WTC11 (cell line): Measurements from ENCODE around the gene TBC1D17. TPM values are rescaled to one million over a fixed set of nuclear protein-coding genes. Genes with fewer than 3 reads are reported as not detected.

ENCODE experiments used
- ATF2 ChIP-seq: sonication (generic); formaldehyde crosslinking; IDR thresholded peaks from 2 replicates; pipeline ENCODE4 v1.8.1; 2022; ENCODE audit warnings: low read depth, missing genetic modification reagents, borderline replicate concordance
- ATF3 ChIP-seq: sonication (generic); formaldehyde crosslinking; conservative IDR thresholded peaks from 2 replicates; pipeline ENCODE4 v1.8.1; 2022; ENCODE audit warnings: mild to moderate bottlenecking, missing genetic modification reagents
- EMX1 ChIP-seq: fragments of 250-450 bp; sonication (Bioruptor Pico); IDR thresholded peaks from 2 replicates; pipeline ENCODE4 v1.8.0; 2021; ENCODE audit warnings: mild to moderate bottlenecking
- FOXJ3 ChIP-seq: sonication (generic); formaldehyde crosslinking; IDR thresholded peaks from 2 replicates; pipeline ENCODE4 v1.9.0; 2021; ENCODE audit warnings: missing genetic modification reagents, mild to moderate bottlenecking, borderline replicate concordance
- FOXK1 ChIP-seq: sonication (generic); formaldehyde crosslinking; IDR thresholded peaks from 2 replicates; pipeline ENCODE4 v1.8.0; 2022; ENCODE audit warnings: mild to moderate bottlenecking, moderate library complexity, missing genetic modification reagents
- GTF2I ChIP-seq: fragments of 250-450 bp; sonication (Bioruptor Pico); conservative IDR thresholded peaks from 2 replicates; pipeline ENCODE4 v1.4.0; 2021; ENCODE audit warnings: mild to moderate bottlenecking
- HMGXB4 ChIP-seq: sonication (generic); formaldehyde crosslinking; IDR thresholded peaks from 2 replicates; pipeline ENCODE4 v1.8.1; 2023; ENCODE audit warnings: mild to moderate bottlenecking, moderate library complexity, missing genetic modification reagents
- JUN ChIP-seq: sonication (generic); formaldehyde crosslinking; IDR thresholded peaks from 2 replicates; pipeline ENCODE4 v1.8.0; 2023; ENCODE audit warnings: mild to moderate bottlenecking, missing genetic modification reagents
- NFATC4 ChIP-seq: fragments of 250-450 bp; sonication (Bioruptor Pico); IDR thresholded peaks from 2 replicates; pipeline ENCODE4 v1.9.0; 2021; ENCODE audit warnings: mild to moderate bottlenecking
- NFE2L1 ChIP-seq: sonication (generic); formaldehyde crosslinking; IDR thresholded peaks from 2 replicates; pipeline ENCODE4 v1.8.1; 2023; ENCODE audit warnings: missing genetic modification reagents
- NR1H2 ChIP-seq: sonication (generic); formaldehyde crosslinking; IDR thresholded peaks from 2 replicates; pipeline ENCODE4 v1.9.0; 2021; ENCODE audit warnings: mild to moderate bottlenecking, moderate library complexity, missing genetic modification reagents
- NR2C2 ChIP-seq: sonication (generic); formaldehyde crosslinking; IDR thresholded peaks from 2 replicates; pipeline ENCODE4 v1.8.0; 2022; ENCODE audit warnings: mild to moderate bottlenecking, missing genetic modification reagents
- OVOL2 ChIP-seq: fragments of 250-450 bp; sonication (Bioruptor Pico); IDR thresholded peaks from 2 replicates; pipeline ENCODE4 v1.9.0; 2021; ENCODE audit warnings: mild to moderate bottlenecking, borderline replicate concordance
- RELA ChIP-seq: sonication (generic); formaldehyde crosslinking; IDR thresholded peaks from 2 replicates; pipeline ENCODE4 v1.8.1; 2022; ENCODE audit warnings: missing genetic modification reagents, mild to moderate bottlenecking, borderline replicate concordance
- RORB ChIP-seq: fragments of 250-450 bp; sonication (Bioruptor Pico); IDR thresholded peaks from 2 replicates; pipeline ENCODE4 v1.9.0; 2021; ENCODE audit warnings: mild to moderate bottlenecking
- TCF7 ChIP-seq: sonication (generic); formaldehyde crosslinking; IDR thresholded peaks from 2 replicates; pipeline ENCODE4 v1.8.0; 2022; ENCODE audit warnings: mild to moderate bottlenecking, low read depth, missing genetic modification reagents, moderate library complexity
- USF1 ChIP-seq: sonication (generic); formaldehyde crosslinking; IDR thresholded peaks from 2 replicates; pipeline ENCODE4 v1.8.0; 2022; ENCODE audit warnings: mild to moderate bottlenecking, missing genetic modification reagents
- ZBTB43 ChIP-seq: sonication (generic); formaldehyde crosslinking; IDR thresholded peaks from 2 replicates; pipeline ENCODE4 v1.8.1; 2023; ENCODE audit warnings: mild to moderate bottlenecking, missing genetic modification reagents
- ZNF121 ChIP-seq: sonication (generic); formaldehyde crosslinking; IDR thresholded peaks from 2 replicates; pipeline ENCODE4 v1.8.0; 2023; ENCODE audit warnings: missing genetic modification reagents
- ZNF138 ChIP-seq: sonication (generic); formaldehyde crosslinking; conservative IDR thresholded peaks from 2 replicates; pipeline ENCODE4 v1.8.1; 2022; ENCODE audit warnings: mild to moderate bottlenecking, moderate library complexity, missing genetic modification reagents
- ZNF219 ChIP-seq: sonication (generic); formaldehyde crosslinking; IDR thresholded peaks from 2 replicates; pipeline ENCODE4 v1.8.0; 2023; ENCODE audit warnings: missing genetic modification reagents, mild to moderate bottlenecking, borderline replicate concordance
- ZNF396 ChIP-seq: fragments of 250-450 bp; sonication (Bioruptor Pico); IDR thresholded peaks from 2 replicates; pipeline ENCODE4 v1.8.0; 2021; ENCODE audit warnings: mild to moderate bottlenecking, moderate library complexity, borderline replicate concordance
- ZNF512 ChIP-seq: sonication (generic); formaldehyde crosslinking; IDR thresholded peaks from 2 replicates; pipeline ENCODE4 v1.8.1; 2022; ENCODE audit warnings: missing genetic modification reagents, borderline replicate concordance
- ZSCAN18 ChIP-seq: fragments of 250-450 bp; sonication (Bioruptor Pico); IDR thresholded peaks from 2 replicates; pipeline ENCODE4 v2.1.2; 2022; ENCODE audit warnings: mild to moderate bottlenecking, moderate library complexity
- total RNA-seq: library from RNA; stranded (reverse); gene quantifications from 3 replicates; pipeline ENCODE4 v1.2.3, GENCODE V29; 2021

Gene TBC1D17
- total RNA-seq, 1 experiment from 2014 or later: 52.8 TPM

GRCh38 chr19:49890349-49891311 is 13.1 kb downstream of the TBC1D17 start (continued):
- TF ChIP-seq RORB (no peak), TCF7 (CRISPR knock-in tag) (peak; percentile 12; the same call in 1 of the 2 replicates), NFE2L1 (CRISPR knock-in tag) (peak; percentile 14), NR1H2 (CRISPR knock-in tag) (0 out of 2 replicates have a peak, but pooled peaks have one; percentile 67), ATF2 (CRISPR knock-in tag) (no peak), FOXJ3 (CRISPR knock-in tag) (no peak), NFATC4 (CRISPR knock-in tag) (no peak), NR2C2 (no peak), JUN (CRISPR knock-in tag) (0 out of 2 replicates have a peak, but pooled peaks have one; percentile 27), USF1 (CRISPR knock-in tag) (peak; percentile 67; the same call in 1 of the 2 replicates), ZNF138 (CRISPR knock-in tag) (no peak; the same call in 1 of the 2 replicates), RELA (peak; percentile 87), ZNF121 (CRISPR knock-in tag) (no peak; the same call in 1 of the 2 replicates), HMGXB4 (CRISPR knock-in tag) (peak; percentile 88; the same call in 1 of the 2 replicates), ZNF396 (CRISPR knock-in tag) (no peak), ZSCAN18 (CRISPR knock-in tag) (no peak), ZNF219 (CRISPR knock-in tag) (no peak), ZBTB43 (CRISPR knock-in tag) (no peak; the same call in none of the 2 replicates), OVOL2 (no peak), ZNF512 (CRISPR knock-in tag) (no peak), ATF3 (CRISPR knock-in tag) (no peak; the same call in 1 of the 2 replicates), GTF2I (no peak), EMX1 (CRISPR knock-in tag) (no peak), FOXK1 (CRISPR knock-in tag) (no peak; the same call in 1 of the 2 replicates)
